Epithelial cell of prostate (primary cell): ENCODE measurements around the gene C20orf204.

Experiments
- DNase-seq: peaks from one replicate; pipeline ENCODE4 v3.0.0-alpha.2; 2011; ENCODE audit warnings: low read depth, low spot score
- H3K27ac ChIP-seq: fragments of 450-650 bp; 2 replicates; pipeline ENCODE4 v1.5.1; 2017; ENCODE audit warnings: mild to moderate bottlenecking

The C20orf204 gene

GRCh38 chr20:64040231-64041039, 4.5 kb downstream of the C20orf204 start:
- DNase-seq, result no peak
- H3K27ac ChIP-seq, result no peak overlapping the region

- no peak for DNase-seq
- no peak overlapping the region for H3K27ac ChIP-seq
Observed at GRCh38 chr20:64041040-64041780, 5.2 kb downstream of the C20orf204 start.

- no peak overlapping the region for H3K27ac ChIP-seq
- no peak for DNase-seq
Observed at GRCh38 chr20:64041781-64042053, 5.7 kb downstream of the C20orf204 start.

- no peak overlapping the region for H3K27ac ChIP-seq
- no peak for DNase-seq
Observed at GRCh38 chr20:64042054-64042781, 6.2 kb downstream of the C20orf204 start.

GRCh38 chr20:64043768-64044167, 7.8 kb downstream of the C20orf204 start:
- no peak for DNase-seq
- H3K27ac ChIP-seq, result no peak overlapping the region

- H3K27ac ChIP-seq, result no peak overlapping the region
- DNase-seq, result peak; percentile 18
Observed at GRCh38 chr20:64044484-64045247, 8.7 kb downstream of the C20orf204 start.

GRCh38 chr20:64045346-64046011, 9.5 kb downstream of the C20orf204 start:
- no peak for DNase-seq
- no peak overlapping the region for H3K27ac ChIP-seq

GRCh38 chr20:64047046-64047389, 11.0 kb downstream of the C20orf204 start:
- DNase-seq, result no peak
- no peak overlapping the region for H3K27ac ChIP-seq

- no peak for DNase-seq
- H3K27ac ChIP-seq, result no peak overlapping the region
Observed at GRCh38 chr20:64047968-64048401, 12.0 kb downstream of the C20orf204 start.

- H3K27ac ChIP-seq, result no peak overlapping the region
- DNase-seq, result no peak
Observed at GRCh38 chr20:64048402-64049044, 12.5 kb downstream of the C20orf204 start.

- H3K27ac ChIP-seq, result no peak within 1 kb of the TSS
- no peak for DNase-seq
Observed at GRCh38 chr20:64049060-64049877, 13.3 kb downstream of the C20orf204 start, which contains the start of gene SOX18. Gene SOX18 (minus strand): TSS chr20:64049639. CDS start chr20:64049516, 123 bp downstream.

- H3K27ac ChIP-seq, result no peak overlapping the region
- no peak for DNase-seq
Observed at GRCh38 chr20:64049878-64050260, 13.9 kb downstream of the C20orf204 start.

GRCh38 chr20:64050261-64051032, 14.5 kb downstream of the C20orf204 start:
- DNase-seq, result no peak
- no peak overlapping the region for H3K27ac ChIP-seq

- DNase-seq, result no peak
- H3K27ac ChIP-seq, result no peak overlapping the region
Observed at GRCh38 chr20:64051033-64051452, 15.1 kb downstream of the C20orf204 start.

- H3K27ac ChIP-seq, result no peak overlapping the region
- DNase-seq, result no peak
Observed at GRCh38 chr20:64051561-64052325, 15.8 kb downstream of the C20orf204 start.

GRCh38 chr20:64052326-64052722, 16.3 kb downstream of the C20orf204 start:
- H3K27ac ChIP-seq, result no peak overlapping the region
- DNase-seq, result no peak
